NCI-H128 (cell line): Measurements from ENCODE around the gene ISG20.

ENCODE experiments used
- DNase-seq: peaks from one replicate; lab custom pipeline; 2025; ENCODE audit not compliant: unreplicated experiment; lab: John Stamatoyannopoulos, UW

The ISG20 gene

GRCh38 chr15:88684345-88684744 lies 45.5 kb downstream of the ISG20 start:
- DNase-seq = no peak

- no peak for DNase-seq
Measured at GRCh38 chr15:88686166-88686565, 47.4 kb downstream of the ISG20 start.

- no peak for DNase-seq
Measured at GRCh38 chr15:88688394-88688933, 49.6 kb downstream of the ISG20 start.

GRCh38 chr15:88690331-88690730 lies 51.5 kb downstream of the ISG20 start:
- no peak for DNase-seq

GRCh38 chr15:88693191-88693590 lies 54.4 kb downstream of the ISG20 start:
- no peak for DNase-seq

- DNase-seq = no peak
Measured at GRCh38 chr15:88695101-88695500, 56.3 kb downstream of the ISG20 start.

GRCh38 chr15:88695691-88696251 lies 57.0 kb downstream of the ISG20 start:
- no peak for DNase-seq

- DNase-seq = no peak
Measured at GRCh38 chr15:88696254-88696653, 57.4 kb downstream of the ISG20 start.

- DNase-seq = no peak
Measured at GRCh38 chr15:88697276-88697675, 58.5 kb downstream of the ISG20 start.

- no peak for DNase-seq
Measured at GRCh38 chr15:88699861-88700260, 61.0 kb downstream of the ISG20 start.

- no peak for DNase-seq
Measured at GRCh38 chr15:88700716-88701115, 61.9 kb downstream of the ISG20 start.

- no peak for DNase-seq
Measured at GRCh38 chr15:88701561-88702095, 62.8 kb downstream of the ISG20 start.

- DNase-seq = no peak
Measured at GRCh38 chr15:88702983-88703382, 64.2 kb downstream of the ISG20 start.

GRCh38 chr15:88703533-88703932 lies 64.7 kb downstream of the ISG20 start:
- DNase-seq = no peak

GRCh38 chr15:88704791-88705768 lies 66.3 kb downstream of the ISG20 start:
- DNase-seq = no peak

- no peak for DNase-seq
Measured at GRCh38 chr15:88705769-88706165, 67.0 kb downstream of the ISG20 start.
